Smooth muscle cell (in vitro differentiated cells): ENCODE results near the gene IL13. TPM values are rescaled to one million over a fixed set of nuclear protein-coding genes. Genes with fewer than 3 reads are reported as not detected.

Source experiments
- DNase-seq: peaks from one replicate; lab custom pipeline; 2025; ENCODE audit not compliant: unreplicated experiment; lab: John Stamatoyannopoulos, UW
- H2AFZ ChIP-seq: fragments of 200-600 bp; sonication (generic); 2 replicates; pipeline ENCODE4 v1.6.0; 2016; ENCODE audit warnings: antibody characterized with exemption, low read depth, mild to moderate bottlenecking
- H3F3A ChIP-seq: fragments of 200-600 bp; sonication (generic); 2 replicates; pipeline ENCODE4 v1.6.0; 2017; ENCODE audit warnings: antibody characterized with exemption, low read depth
- H3K27ac ChIP-seq: fragments of 200-600 bp; sonication (generic); 2 replicates; pipeline ENCODE4 v1.5.1; 2016; ENCODE audit warnings: low read depth, mild to moderate bottlenecking
- H3K27me3 ChIP-seq: fragments of 200-600 bp; sonication (generic); 2 replicates; pipeline ENCODE4 v1.6.1; 2016; ENCODE audit warnings: low read depth, mild to moderate bottlenecking
- H3K36me3 ChIP-seq: fragments of 200-600 bp; sonication (generic); 2 replicates; pipeline ENCODE4 v1.5.1; 2016; ENCODE audit warnings: low read depth
- H3K4me1 ChIP-seq: fragments of 200-600 bp; sonication (generic); 2 replicates; pipeline ENCODE4 v1.5.1; 2016; ENCODE audit warnings: low read depth
- H3K4me2 ChIP-seq: fragments of 200-600 bp; sonication (generic); 2 replicates; pipeline ENCODE4 v1.6.0; 2016; ENCODE audit warnings: mild to moderate bottlenecking
- H3K4me3 ChIP-seq: fragments of 200-600 bp; sonication (generic); 2 replicates; pipeline ENCODE4 v1.5.1; 2016; ENCODE audit warnings: mild to moderate bottlenecking
- H3K79me2 ChIP-seq: fragments of 200-600 bp; sonication (generic); 2 replicates; pipeline ENCODE4 v1.6.0; 2016; ENCODE audit warnings: low read depth, mild to moderate bottlenecking
- H3K9ac ChIP-seq: fragments of 200-600 bp; sonication (generic); 2 replicates; pipeline ENCODE4 v1.6.0; 2016; ENCODE audit warnings: low read depth
- H3K9me3 ChIP-seq: fragments of 200-600 bp; sonication (generic); replicated peaks from 2 replicates; pipeline ENCODE4 v1.5.1; 2016; ENCODE audit warnings: low read depth
- H4K20me1 ChIP-seq: fragments of 200-600 bp; sonication (generic); 2 replicates; pipeline ENCODE4 v1.6.0; 2016; ENCODE audit warnings: low read depth
- WGBS: methylation state at CpG from one replicate; pipeline ENCODE4 v1.1.7; 2016; ENCODE audit warnings: low lambda C conversion rate; 5-methylcytosine and 5-hydroxymethylcytosine counted together
- polyA plus RNA-seq: library from polyadenylated mRNA; unstranded; fragments of >200 nt; fragmentation: Nextera tagmentation; extraction: Ambion mirVana; gene quantifications from 2 replicates; pipeline ENCODE4 v1.2.1, GENCODE V29; 2016
- total RNA-seq: library from RNA; depleted of rRNA; stranded (reverse); fragments of >200 nt; gene quantifications from 2 replicates; pipeline ENCODE4 v1.2.3, GENCODE V29; 2014
- TF ChIP-seq, protein P1 (sequence below): fragments of 200-600 bp; sonication (generic); IDR thresholded peaks from 2 replicates; pipeline ENCODE4 v1.5.1; 2017; ENCODE audit warnings: borderline replicate concordance, mild to moderate bottlenecking, antibody characterized with exemption; ENCODE audit not compliant: insufficient read depth, poor library complexity, severe bottlenecking

IL13 gene
- total and polyA plus RNA-seq, 2 experiments from 2014 or later = 0.18 TPM; not detected in 1

DNA sequence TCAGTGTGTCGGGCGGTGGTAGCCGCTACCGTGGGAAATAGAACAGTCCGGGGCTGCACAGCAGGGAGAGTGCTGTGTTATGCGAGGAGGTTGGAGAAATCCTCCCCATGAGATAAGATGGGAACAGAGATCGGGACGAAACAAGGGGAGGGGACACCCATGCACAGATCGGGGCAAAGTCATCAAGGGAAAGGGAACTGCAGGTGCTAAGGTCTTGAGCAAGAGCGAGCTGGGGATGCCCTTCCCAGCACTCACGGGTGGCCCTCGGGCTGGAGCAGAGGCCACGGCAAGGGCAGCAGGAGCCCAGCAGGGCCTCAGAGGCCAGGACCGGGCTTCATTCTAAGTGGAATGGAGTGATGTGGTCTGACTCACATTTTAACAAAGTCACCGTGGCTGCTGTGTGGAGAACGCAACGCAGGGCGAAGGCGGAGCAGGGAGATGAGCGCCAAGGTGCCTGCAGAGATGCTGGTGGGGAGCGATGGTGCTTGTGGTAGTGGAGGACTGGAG, 7.7 kb downstream of the IL13 start:
- WGBS = 91% methylated on average over 21 of the region's 21 CpGs
- no peaks in the 10 kb centered on the region for H3F3A ChIP-seq
- H3K4me2 ChIP-seq = no peak overlapping the region
- no peaks in the 10 kb centered on the region for H4K20me1 ChIP-seq
- no peaks in the 10 kb centered on the region for H3K79me2 ChIP-seq
- no peaks in the 10 kb centered on the region for H3K36me3 ChIP-seq
- TF ChIP-seq, protein P1, sequence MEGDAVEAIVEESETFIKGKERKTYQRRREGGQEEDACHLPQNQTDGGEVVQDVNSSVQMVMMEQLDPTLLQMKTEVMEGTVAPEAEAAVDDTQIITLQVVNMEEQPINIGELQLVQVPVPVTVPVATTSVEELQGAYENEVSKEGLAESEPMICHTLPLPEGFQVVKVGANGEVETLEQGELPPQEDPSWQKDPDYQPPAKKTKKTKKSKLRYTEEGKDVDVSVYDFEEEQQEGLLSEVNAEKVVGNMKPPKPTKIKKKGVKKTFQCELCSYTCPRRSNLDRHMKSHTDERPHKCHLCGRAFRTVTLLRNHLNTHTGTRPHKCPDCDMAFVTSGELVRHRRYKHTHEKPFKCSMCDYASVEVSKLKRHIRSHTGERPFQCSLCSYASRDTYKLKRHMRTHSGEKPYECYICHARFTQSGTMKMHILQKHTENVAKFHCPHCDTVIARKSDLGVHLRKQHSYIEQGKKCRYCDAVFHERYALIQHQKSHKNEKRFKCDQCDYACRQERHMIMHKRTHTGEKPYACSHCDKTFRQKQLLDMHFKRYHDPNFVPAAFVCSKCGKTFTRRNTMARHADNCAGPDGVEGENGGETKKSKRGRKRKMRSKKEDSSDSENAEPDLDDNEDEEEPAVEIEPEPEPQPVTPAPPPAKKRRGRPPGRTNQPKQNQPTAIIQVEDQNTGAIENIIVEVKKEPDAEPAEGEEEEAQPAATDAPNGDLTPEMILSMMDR = no peak
- H3K27ac ChIP-seq = no peak overlapping the region
- H3K27me3 ChIP-seq = no peaks in the 10 kb centered on the region
- H3K4me1 ChIP-seq = peaks cover 4% of the 10 kb centered on the region
- H3K4me3 ChIP-seq = no peak overlapping the region
- no peaks in the 10 kb centered on the region for H3K9me3 ChIP-seq
- H3K9ac ChIP-seq = no peak overlapping the region
- no peak overlapping the region for H2AFZ ChIP-seq
- DNase-seq = no peak

DNA sequence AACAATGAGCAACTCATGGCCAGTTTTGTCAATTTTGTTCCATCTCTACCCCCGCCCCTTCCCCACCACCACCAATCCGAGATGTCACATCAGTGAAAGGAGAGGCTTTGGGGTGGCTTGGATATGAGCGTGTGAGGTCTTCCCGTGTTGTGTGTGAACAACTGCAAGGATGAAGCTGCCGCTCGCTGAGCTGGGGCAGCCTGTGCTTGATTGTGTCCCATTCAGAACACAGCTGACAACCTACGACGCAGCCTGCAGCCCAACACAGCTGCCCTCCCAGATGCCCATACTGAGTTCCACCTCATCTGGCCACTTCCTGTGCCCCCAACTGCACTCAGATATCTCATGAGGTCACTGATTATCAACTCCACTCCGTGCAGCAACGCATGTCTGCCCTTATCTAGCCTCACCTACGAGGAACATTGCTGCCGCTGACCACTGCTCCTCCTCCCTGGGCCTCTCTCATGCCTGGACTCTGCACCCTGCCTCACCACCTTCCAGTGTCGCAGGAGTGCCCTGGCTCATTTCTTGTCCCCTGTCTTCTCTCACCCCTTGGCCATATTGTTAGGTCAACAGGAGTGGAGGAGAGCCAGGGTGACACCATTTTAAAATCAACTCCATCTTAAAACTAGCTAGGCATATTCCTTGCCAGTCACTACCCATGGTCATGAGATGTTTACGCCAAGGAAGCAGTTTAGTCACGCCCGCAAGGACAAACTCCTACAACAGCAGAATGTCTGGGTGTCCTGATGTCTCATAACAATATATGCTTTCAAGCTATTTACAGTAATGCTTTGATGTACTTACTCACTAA, 8.5 kb downstream of the IL13 start:
- no peaks in the 10 kb centered on the region for H3K79me2 ChIP-seq
- no peak overlapping the region for H3K27ac ChIP-seq
- TF ChIP-seq, protein P1 = no peak
- H3K9ac ChIP-seq = no peak overlapping the region
- H3K4me3 ChIP-seq = no peak overlapping the region
- H3K9me3 ChIP-seq = no peaks in the 10 kb centered on the region
- no peaks in the 10 kb centered on the region for H3K27me3 ChIP-seq
- H3K4me2 ChIP-seq = no peak overlapping the region
- DNase-seq = no peak
- H3K4me1 ChIP-seq = peaks cover 4% of the 10 kb centered on the region
- H2AFZ ChIP-seq = no peak overlapping the region
- H3K36me3 ChIP-seq = no peaks in the 10 kb centered on the region
- no peaks in the 10 kb centered on the region for H3F3A ChIP-seq
- H4K20me1 ChIP-seq = no peaks in the 10 kb centered on the region
- WGBS = 96% methylated on average over 16 of the region's 16 CpGs

DNA sequence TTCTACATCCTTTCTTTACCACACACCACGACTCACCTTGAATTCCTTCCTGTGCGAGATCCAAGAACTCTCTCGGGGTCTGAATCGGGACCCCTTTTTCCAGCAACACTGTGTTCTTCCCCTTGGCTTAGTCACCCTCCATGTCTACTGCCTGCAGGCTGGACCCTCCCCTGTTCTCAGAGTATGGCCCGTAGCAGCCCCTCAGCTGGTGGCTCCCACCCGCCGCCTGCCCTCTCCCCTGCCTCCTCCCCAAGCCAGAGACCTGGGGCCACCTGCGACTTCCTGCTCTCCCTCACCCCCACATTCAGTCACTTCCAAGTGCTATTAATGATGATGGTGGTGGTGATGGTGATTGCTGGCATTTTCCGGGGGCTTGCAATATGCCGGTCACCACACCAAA, 9.3 kb downstream of the IL13 start:
- Histone ChIP-seq H3F3A (no peaks in the 10 kb centered on the region), H3K27me3 (no peaks in the 10 kb centered on the region), H3K4me3 (no peak overlapping the region), H4K20me1 (no peaks in the 10 kb centered on the region), H3K4me1 (peaks cover 4% of the 10 kb centered on the region), H3K36me3 (no peaks in the 10 kb centered on the region), H3K79me2 (no peaks in the 10 kb centered on the region), H3K9ac (no peak overlapping the region), H3K27ac (no peak overlapping the region), H2AFZ (no peak overlapping the region), H3K9me3 (no peaks in the 10 kb centered on the region), H3K4me2 (no peak overlapping the region)
- TF ChIP-seq, protein P1 = no peak
- no peak for DNase-seq
- 91% methylated on average over 10 of the region's 10 CpGs for WGBS
